ENCODE data around the gene PTPRM. TPM values are rescaled to one million over a fixed set of nuclear protein-coding genes. Genes with fewer than 3 reads are reported as not detected.

Gene PTPRM
- polyA plus RNA-seq, 1 donor (not counting 4 experiments of a cell fraction or from before 2014, with no cell fraction given) = 54.5 TPM

DNA sequence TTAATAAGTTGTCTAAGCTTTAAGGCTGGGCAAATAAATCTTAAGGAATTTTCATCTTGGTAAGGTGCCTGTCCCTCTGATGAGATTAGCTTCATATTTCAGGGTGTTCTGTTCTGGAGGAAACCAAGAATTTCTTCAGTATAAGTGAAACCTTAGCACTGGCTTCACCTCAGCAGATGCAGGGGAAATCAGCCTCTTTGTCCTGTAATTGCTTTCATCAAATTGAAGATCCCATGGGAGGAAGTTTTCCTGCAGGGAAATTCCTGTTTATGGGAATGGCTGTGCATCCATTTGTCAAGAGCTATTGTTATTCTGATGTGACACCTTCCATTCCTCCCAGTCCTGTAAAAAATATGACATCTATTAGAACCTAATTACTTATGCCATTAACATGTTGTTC is 174.5 kb downstream of the PTPRM start:
- H2AFZ ChIP-seq (ENCODE audit: control insufficient read depth, low read length) = no peak overlapping the region
- TF ChIP-seq, protein P1, sequence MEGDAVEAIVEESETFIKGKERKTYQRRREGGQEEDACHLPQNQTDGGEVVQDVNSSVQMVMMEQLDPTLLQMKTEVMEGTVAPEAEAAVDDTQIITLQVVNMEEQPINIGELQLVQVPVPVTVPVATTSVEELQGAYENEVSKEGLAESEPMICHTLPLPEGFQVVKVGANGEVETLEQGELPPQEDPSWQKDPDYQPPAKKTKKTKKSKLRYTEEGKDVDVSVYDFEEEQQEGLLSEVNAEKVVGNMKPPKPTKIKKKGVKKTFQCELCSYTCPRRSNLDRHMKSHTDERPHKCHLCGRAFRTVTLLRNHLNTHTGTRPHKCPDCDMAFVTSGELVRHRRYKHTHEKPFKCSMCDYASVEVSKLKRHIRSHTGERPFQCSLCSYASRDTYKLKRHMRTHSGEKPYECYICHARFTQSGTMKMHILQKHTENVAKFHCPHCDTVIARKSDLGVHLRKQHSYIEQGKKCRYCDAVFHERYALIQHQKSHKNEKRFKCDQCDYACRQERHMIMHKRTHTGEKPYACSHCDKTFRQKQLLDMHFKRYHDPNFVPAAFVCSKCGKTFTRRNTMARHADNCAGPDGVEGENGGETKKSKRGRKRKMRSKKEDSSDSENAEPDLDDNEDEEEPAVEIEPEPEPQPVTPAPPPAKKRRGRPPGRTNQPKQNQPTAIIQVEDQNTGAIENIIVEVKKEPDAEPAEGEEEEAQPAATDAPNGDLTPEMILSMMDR (optimal IDR thresholded peaks at IDR 0.05 in 1 of 3, IDR thresholded peaks at IDR 0.05 in 1 of 3, conservative IDR thresholded peaks at IDR 0.05 in 1 of 3; ENCODE audit: extremely low read depth in 1 of 3, insufficient read depth in 2 of 3, low read length in 3 of 3) = no peak
- no peak for TF ChIP-seq EZH2 (IDR thresholded peaks at IDR 0.05; ENCODE audit: low read length)
- DNase-seq (ENCODE audit: low read depth, low spot score) (no peak), FAIRE-seq (no peak)
- H3K36me3 ChIP-seq (ENCODE audit: control insufficient read depth in 2 of 2, extremely low read depth in 1 of 2, insufficient read depth in 2 of 2, low read length in 2 of 2) = no peaks in the 10 kb centered on the region
- no peaks in the 10 kb centered on the region for H3K9me3 ChIP-seq (ENCODE audit: control insufficient read depth, low read depth, low read length)
- no peaks in the 10 kb centered on the region for H4K20me1 ChIP-seq (ENCODE audit: control insufficient read depth, extremely low read depth, insufficient read depth, low read length)
- no peak overlapping the region for H3K4me2 ChIP-seq (ENCODE audit: control insufficient read depth, extremely low read depth, insufficient read depth, low read depth, low read length)
- no peak overlapping the region for H3K27ac ChIP-seq (ENCODE audit: control insufficient read depth, insufficient read depth, low read length)
- H3K79me2 ChIP-seq (ENCODE audit: control insufficient read depth, insufficient read depth, low read length) = no peaks in the 10 kb centered on the region
- no peaks in the 10 kb centered on the region for H3K27me3 ChIP-seq (ENCODE audit: control insufficient read depth, extremely low read depth, insufficient read depth, low read length)
- no peaks in the 10 kb centered on the region for H3K9me1 ChIP-seq (ENCODE audit: control insufficient read depth, extremely low read depth, insufficient read depth, low read length)
- dilution Hi-C loops (cut with MboI; ENCODE audit: extremely low pct_ligation_motif_present, low sequenced_read_pairs) = no loop called here
- no peaks in the 10 kb centered on the region for H3K4me1 ChIP-seq (ENCODE audit: control insufficient read depth, extremely low read depth, insufficient read depth, low read length)
- H3K9ac ChIP-seq (ENCODE audit: control insufficient read depth, extremely low read depth, insufficient read depth, low read length) = no peak overlapping the region
- no peak overlapping the region for H3K4me3 ChIP-seq (ENCODE audit: control insufficient read depth in 2 of 3, extremely low read depth in 1 of 3, insufficient read depth in 2 of 3, low read depth in 1 of 3, low read length in 3 of 3)

DNA sequence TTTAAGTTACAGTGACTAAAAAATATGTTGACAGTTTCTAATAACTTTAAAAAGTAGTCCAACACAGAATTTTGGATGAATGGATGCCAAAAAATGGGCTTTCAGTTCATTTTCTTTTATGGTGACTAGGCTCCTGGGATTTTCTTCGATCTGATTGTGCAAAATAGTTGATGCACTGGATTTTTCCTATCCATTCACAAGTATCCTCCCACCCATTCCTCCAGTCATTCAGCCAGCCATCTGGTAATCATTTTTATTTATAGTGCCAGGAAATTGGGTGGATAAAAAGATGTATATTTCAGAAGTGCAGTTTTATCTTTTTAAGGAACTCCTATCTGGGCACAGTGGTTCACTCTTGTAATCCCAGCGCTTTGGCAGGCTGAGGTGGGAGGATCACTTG is 175.1 kb downstream of the PTPRM start:
- H3K36me3 ChIP-seq (ENCODE audit: control insufficient read depth in 2 of 2, extremely low read depth in 1 of 2, insufficient read depth in 2 of 2, low read length in 2 of 2) = no peaks in the 10 kb centered on the region
- FAIRE-seq = no peak
- no peaks in the 10 kb centered on the region for H3K9me3 ChIP-seq (ENCODE audit: control insufficient read depth, low read depth, low read length)
- no peak for TF ChIP-seq EZH2 (IDR thresholded peaks at IDR 0.05; ENCODE audit: low read length)
- TF ChIP-seq, protein P1 (optimal IDR thresholded peaks at IDR 0.05 in 1 of 3, IDR thresholded peaks at IDR 0.05 in 1 of 3, conservative IDR thresholded peaks at IDR 0.05 in 1 of 3; ENCODE audit: extremely low read depth in 1 of 3, insufficient read depth in 2 of 3, low read length in 3 of 3) = no peak
- no peaks in the 10 kb centered on the region for H3K4me1 ChIP-seq (ENCODE audit: control insufficient read depth, extremely low read depth, insufficient read depth, low read length)
- no peaks in the 10 kb centered on the region for H3K9me1 ChIP-seq (ENCODE audit: control insufficient read depth, extremely low read depth, insufficient read depth, low read length)
- H4K20me1 ChIP-seq (ENCODE audit: control insufficient read depth, extremely low read depth, insufficient read depth, low read length) = no peaks in the 10 kb centered on the region
- H3K79me2 ChIP-seq (ENCODE audit: control insufficient read depth, insufficient read depth, low read length) = no peaks in the 10 kb centered on the region
- dilution Hi-C loops (cut with MboI; ENCODE audit: extremely low pct_ligation_motif_present, low sequenced_read_pairs) = no loop called here
- no peak overlapping the region for H3K9ac ChIP-seq (ENCODE audit: control insufficient read depth, extremely low read depth, insufficient read depth, low read length)
- H3K27ac ChIP-seq (ENCODE audit: control insufficient read depth, insufficient read depth, low read length) = no peak overlapping the region
- no peak overlapping the region for H3K4me2 ChIP-seq (ENCODE audit: control insufficient read depth, extremely low read depth, insufficient read depth, low read depth, low read length)
- H2AFZ ChIP-seq (ENCODE audit: control insufficient read depth, low read length) = no peak overlapping the region
- no peaks in the 10 kb centered on the region for H3K27me3 ChIP-seq (ENCODE audit: control insufficient read depth, extremely low read depth, insufficient read depth, low read length)
- no peak for DNase-seq (ENCODE audit: low read depth, low spot score)
- H3K4me3 ChIP-seq (ENCODE audit: control insufficient read depth in 2 of 3, extremely low read depth in 1 of 3, insufficient read depth in 2 of 3, low read depth in 1 of 3, low read length in 3 of 3) = no peak overlapping the region
